ENCODE data around the gene GUK1. TPM values are rescaled to one million over a fixed set of nuclear protein-coding genes. Genes with fewer than 3 reads are reported as not detected.

The GUK1 gene
- polyA plus RNA-seq, 3 donors, result 262 to 391 (median 316) TPM

DNA sequence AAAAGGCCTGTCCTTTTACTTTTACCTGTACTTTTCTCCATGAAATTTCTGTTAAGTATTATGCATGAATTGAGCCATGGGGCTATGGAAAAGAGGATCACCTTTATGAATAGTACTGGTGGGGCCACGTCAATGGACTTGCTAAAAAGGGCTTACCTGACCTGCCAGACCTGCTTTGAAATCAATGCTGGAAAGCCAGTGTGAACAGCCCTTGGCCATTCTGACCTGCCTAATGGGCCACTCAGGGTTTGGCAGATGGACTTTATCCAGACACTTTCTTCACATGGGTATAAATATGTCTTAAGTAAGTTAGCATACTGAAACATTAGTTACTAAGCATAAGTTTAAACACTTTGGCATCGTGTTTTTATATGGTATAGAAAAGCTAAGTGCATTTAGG is 8.3 kb upstream of the GUK1 start:
- H3K4me2 ChIP-seq (replicated peaks; ENCODE audit: extremely low read depth, low read length, poor library complexity, severe bottlenecking), result no peak overlapping the region
- no peak overlapping the region for H2AFZ ChIP-seq (ENCODE audit: insufficient read depth, low read depth, low read length, poor library complexity, severe bottlenecking)
- no peak overlapping the region for H3K27ac ChIP-seq (ENCODE audit: low read depth in 1 of 2, low read length in 2 of 2)
- TF ChIP-seq, protein P1, sequence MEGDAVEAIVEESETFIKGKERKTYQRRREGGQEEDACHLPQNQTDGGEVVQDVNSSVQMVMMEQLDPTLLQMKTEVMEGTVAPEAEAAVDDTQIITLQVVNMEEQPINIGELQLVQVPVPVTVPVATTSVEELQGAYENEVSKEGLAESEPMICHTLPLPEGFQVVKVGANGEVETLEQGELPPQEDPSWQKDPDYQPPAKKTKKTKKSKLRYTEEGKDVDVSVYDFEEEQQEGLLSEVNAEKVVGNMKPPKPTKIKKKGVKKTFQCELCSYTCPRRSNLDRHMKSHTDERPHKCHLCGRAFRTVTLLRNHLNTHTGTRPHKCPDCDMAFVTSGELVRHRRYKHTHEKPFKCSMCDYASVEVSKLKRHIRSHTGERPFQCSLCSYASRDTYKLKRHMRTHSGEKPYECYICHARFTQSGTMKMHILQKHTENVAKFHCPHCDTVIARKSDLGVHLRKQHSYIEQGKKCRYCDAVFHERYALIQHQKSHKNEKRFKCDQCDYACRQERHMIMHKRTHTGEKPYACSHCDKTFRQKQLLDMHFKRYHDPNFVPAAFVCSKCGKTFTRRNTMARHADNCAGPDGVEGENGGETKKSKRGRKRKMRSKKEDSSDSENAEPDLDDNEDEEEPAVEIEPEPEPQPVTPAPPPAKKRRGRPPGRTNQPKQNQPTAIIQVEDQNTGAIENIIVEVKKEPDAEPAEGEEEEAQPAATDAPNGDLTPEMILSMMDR (IDR thresholded peaks at IDR 0.05), result no peak
- no peaks in the 10 kb centered on the region for H3K27me3 ChIP-seq (ENCODE audit: control insufficient read depth in 2 of 2, insufficient read depth in 2 of 2, low read length in 2 of 2)
- Mint-ChIP-seq H3K27ac (no peak overlapping the region), H3K4me3 (no peak overlapping the region), H3K36me3 (no peaks in the 10 kb centered on the region), H3K9me3 (no peaks in the 10 kb centered on the region), H3K27me3 (ENCODE audit: low read depth in 3 of 3) (peaks cover 8 to 12% (median 11%) of the 10 kb centered on the region in 3 donors), H3K4me1 (peaks cover 20% of the 10 kb centered on the region)
- H3K9me3 ChIP-seq (replicated peaks in 1 of 2; ENCODE audit: control insufficient read depth in 1 of 2, insufficient read depth in 1 of 2, low read length in 2 of 2), result no peaks in the 10 kb centered on the region
- peaks cover 10 to 14% of the 10 kb centered on the region in 2 donors for H3K4me1 ChIP-seq (ENCODE audit: control insufficient read depth in 1 of 2, insufficient read depth in 2 of 2, low read length in 2 of 2)
- no peaks in the 10 kb centered on the region for H3K79me2 ChIP-seq (ENCODE audit: insufficient read depth, low read length)
- WGBS (ENCODE audit: insufficient coverage), result 100% methylated on average over 1 of the region's 2 CpGs
- no peak overlapping the region for H3K4me3 ChIP-seq (replicated peaks in 1 of 3; ENCODE audit: low read depth in 2 of 3, low read length in 3 of 3)
- intact Hi-C loops (cut with micrococcal nuclease), result loop anchor here (5.0 to 10.0 kb wide), 5 partner anchors 36 to 353 kb away; partner anchors contain the start of genes TRIM11 (in 2 of the 2), IBA57 (in 1 of the 2) and RNF187 (in 1 of the 2)
- H3K36me3 ChIP-seq (replicated peaks in 1 of 2; ENCODE audit: control insufficient read depth in 1 of 2, insufficient read depth in 2 of 2, low read length in 2 of 2), result no peaks in the 10 kb centered on the region
- no peak overlapping the region for H3K9ac ChIP-seq (ENCODE audit: insufficient read depth, low read length, poor library complexity, severe bottlenecking)
- no peaks in the 10 kb centered on the region for H4K20me1 ChIP-seq (ENCODE audit: insufficient read depth, low read length)
- DNase-seq, result no peak

DNA sequence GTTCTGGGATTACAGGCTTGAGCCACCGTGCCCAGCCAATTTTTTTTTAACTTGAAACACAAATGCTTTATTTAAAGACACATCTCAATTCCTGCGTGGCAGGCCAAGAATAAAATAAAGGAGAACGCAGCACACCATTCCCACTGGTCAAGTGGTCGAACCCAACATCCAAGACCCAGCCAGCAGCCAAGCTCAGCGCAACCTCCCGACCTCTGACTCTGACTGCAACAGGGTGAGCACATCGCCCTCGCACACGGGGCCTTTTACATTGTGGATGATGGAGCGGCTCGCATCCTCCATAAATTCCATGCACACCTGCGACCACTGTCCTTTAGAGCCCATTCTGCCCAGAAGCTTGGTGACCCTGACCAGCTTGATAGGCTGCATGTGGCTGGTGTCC is 5.5 kb upstream of the GUK1 start:
- Histone ChIP-seq H3K4me1 (ENCODE audit: control insufficient read depth in 1 of 2, insufficient read depth in 2 of 2, low read length in 2 of 2) (peaks cover 20 to 29% of the 10 kb centered on the region in 2 donors), H3K4me2 (replicated peaks; ENCODE audit: extremely low read depth, low read length, poor library complexity, severe bottlenecking) (no peak overlapping the region), H3K27ac (ENCODE audit: low read depth in 1 of 2, low read length in 2 of 2) (no peak overlapping the region), H4K20me1 (ENCODE audit: insufficient read depth, low read length) (no peaks in the 10 kb centered on the region), H3K9me3 (replicated peaks in 1 of 2; ENCODE audit: control insufficient read depth in 1 of 2, insufficient read depth in 1 of 2, low read length in 2 of 2) (no peaks in the 10 kb centered on the region), H3K79me2 (ENCODE audit: insufficient read depth, low read length) (no peaks in the 10 kb centered on the region), H3K36me3 (replicated peaks in 1 of 2; ENCODE audit: control insufficient read depth in 1 of 2, insufficient read depth in 2 of 2, low read length in 2 of 2) (no peaks in the 10 kb centered on the region), H3K27me3 (ENCODE audit: control insufficient read depth in 2 of 2, insufficient read depth in 2 of 2, low read length in 2 of 2) (no peaks in the 10 kb centered on the region), H3K4me3 (replicated peaks in 1 of 3; ENCODE audit: low read depth in 2 of 3, low read length in 3 of 3) (no peak overlapping the region), H2AFZ (ENCODE audit: insufficient read depth, low read depth, low read length, poor library complexity, severe bottlenecking) (no peak overlapping the region), H3K9ac (ENCODE audit: insufficient read depth, low read length, poor library complexity, severe bottlenecking) (no peak overlapping the region)
- intact Hi-C loops (cut with micrococcal nuclease), result loop anchor here (5.0 to 10.0 kb wide), 5 partner anchors 33 to 350 kb away; partner anchors contain the start of genes TRIM11 (in 2 of the 2), IBA57 (in 1 of the 2) and RNF187 (in 1 of the 2)
- no peak overlapping the region for H3K27ac Mint-ChIP-seq
- TF ChIP-seq, protein P1 (IDR thresholded peaks at IDR 0.05), result no peak
- DNase-seq, result no peak
- H3K4me1 Mint-ChIP-seq, result peaks cover 30% of the 10 kb centered on the region
- H3K27me3 Mint-ChIP-seq (ENCODE audit: low read depth in 3 of 3), result peaks cover 5 to 10% (median 10%) of the 10 kb centered on the region in 3 donors
- H3K9me3 Mint-ChIP-seq, result no peaks in the 10 kb centered on the region
- H3K4me3 Mint-ChIP-seq, result no peak overlapping the region
- no peaks in the 10 kb centered on the region for H3K36me3 Mint-ChIP-seq
- 94% methylated on average over 10 of the region's 12 CpGs for WGBS (ENCODE audit: insufficient coverage)
